Gastrocnemius medialis (tissue), 4 donors: Measurements from ENCODE around the gene CXXC5.

Source experiments
- POLR2A ChIP-seq, 2 donors: fragments of 450-650 bp; IDR thresholded peaks; one replicate each; pipeline ENCODE4 v1.6.1; 2017; ENCODE audit warnings: antibody characterized with exemption in 2 of 2, mild to moderate bottlenecking in 2 of 2, moderate library complexity in 2 of 2
- TF ChIP-seq, protein P1 (sequence below), 5 experiments: fragments of 450-650 bp in 3 of 5; fragments of 200-600 bp in 2 of 5; sonication (generic) in 2 of 5; IDR thresholded peaks in 4 of 5; conservative IDR thresholded peaks in 1 of 5; 1 replicate in 4 of 5; 2 replicates in 1 of 5; pipeline ENCODE4 v1.5.1; 2016 to 2019; ENCODE audit warnings: antibody characterized with exemption in 5 of 5, mild to moderate bottlenecking in 3 of 5, moderate library complexity in 3 of 5

GRCh38 chr5:139601429-139601828, 46.7 kb upstream of the CXXC5 start:
- TF ChIP-seq POLR2A (IDR thresholded peaks at IDR 0.05) = peak in 1 of 2 donors; percentile 19
- TF ChIP-seq, protein P1, sequence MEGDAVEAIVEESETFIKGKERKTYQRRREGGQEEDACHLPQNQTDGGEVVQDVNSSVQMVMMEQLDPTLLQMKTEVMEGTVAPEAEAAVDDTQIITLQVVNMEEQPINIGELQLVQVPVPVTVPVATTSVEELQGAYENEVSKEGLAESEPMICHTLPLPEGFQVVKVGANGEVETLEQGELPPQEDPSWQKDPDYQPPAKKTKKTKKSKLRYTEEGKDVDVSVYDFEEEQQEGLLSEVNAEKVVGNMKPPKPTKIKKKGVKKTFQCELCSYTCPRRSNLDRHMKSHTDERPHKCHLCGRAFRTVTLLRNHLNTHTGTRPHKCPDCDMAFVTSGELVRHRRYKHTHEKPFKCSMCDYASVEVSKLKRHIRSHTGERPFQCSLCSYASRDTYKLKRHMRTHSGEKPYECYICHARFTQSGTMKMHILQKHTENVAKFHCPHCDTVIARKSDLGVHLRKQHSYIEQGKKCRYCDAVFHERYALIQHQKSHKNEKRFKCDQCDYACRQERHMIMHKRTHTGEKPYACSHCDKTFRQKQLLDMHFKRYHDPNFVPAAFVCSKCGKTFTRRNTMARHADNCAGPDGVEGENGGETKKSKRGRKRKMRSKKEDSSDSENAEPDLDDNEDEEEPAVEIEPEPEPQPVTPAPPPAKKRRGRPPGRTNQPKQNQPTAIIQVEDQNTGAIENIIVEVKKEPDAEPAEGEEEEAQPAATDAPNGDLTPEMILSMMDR (IDR thresholded peaks at IDR 0.05 in 4 of 5, conservative IDR thresholded peaks at IDR 0.05 in 1 of 5) = no peak
